GM19463 (cell line): ENCODE results near the gene UBA52.
"Not testable (repeated sequence)": the region's sequence is repeated elsewhere in the genome, so short reads cannot be mapped to it uniquely, and the experiment has no call there.

Experiments
- ATAC-seq: cut with Tn5 transposase; IDR thresholded peaks from one replicate; pipeline ENCODE4 v1.9.1; 2021; ENCODE audit warnings: mild to moderate bottlenecking, moderate library complexity; ENCODE audit not compliant: unreplicated experiment

UBA52 gene

DNA sequence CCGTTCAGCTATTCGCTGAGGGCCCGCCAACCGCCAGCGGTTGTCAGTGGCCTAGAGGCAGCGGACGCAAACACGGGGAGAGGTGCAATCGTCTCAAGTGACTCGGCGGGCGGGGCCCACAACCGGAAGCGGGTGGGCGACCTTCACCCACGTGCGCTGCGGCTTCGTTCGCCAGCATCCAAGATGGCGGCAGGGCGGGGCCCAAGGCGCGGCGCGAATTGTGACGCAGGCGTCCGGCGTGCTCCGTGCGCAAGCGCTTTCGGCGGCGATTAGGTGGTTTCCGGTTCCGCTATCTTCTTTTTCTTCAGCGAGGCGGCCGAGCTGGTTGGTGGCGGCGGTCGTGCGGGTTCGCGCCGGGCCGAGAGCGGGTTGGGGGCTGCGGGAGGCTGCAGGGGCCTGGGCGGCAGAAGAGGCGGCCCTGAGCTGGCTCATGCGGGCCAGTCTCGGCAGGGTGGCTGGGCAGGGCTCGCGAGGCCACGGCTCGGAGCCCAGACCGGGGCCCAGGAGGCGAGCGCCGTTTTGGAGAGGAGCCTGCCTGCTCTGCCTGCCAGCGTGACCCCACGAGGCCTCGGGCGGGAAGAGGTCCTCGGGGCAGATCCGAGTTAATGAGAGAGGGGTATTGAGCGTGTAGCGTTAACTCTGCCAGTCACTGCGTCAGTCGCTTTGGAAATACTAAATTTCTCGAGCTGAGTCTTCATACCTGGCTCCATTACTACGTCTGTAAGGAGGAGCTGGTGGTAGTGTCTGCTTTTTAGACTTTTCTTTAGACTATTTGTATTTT lies at the start of gene UBA52:
Gene UBA52 (plus strand): TSS at position 294 of the 781 bp plus-strand sequence. CDS start 1,444 bp downstream, outside the sequence.
- peak; percentile 93 for ATAC-seq

DNA sequence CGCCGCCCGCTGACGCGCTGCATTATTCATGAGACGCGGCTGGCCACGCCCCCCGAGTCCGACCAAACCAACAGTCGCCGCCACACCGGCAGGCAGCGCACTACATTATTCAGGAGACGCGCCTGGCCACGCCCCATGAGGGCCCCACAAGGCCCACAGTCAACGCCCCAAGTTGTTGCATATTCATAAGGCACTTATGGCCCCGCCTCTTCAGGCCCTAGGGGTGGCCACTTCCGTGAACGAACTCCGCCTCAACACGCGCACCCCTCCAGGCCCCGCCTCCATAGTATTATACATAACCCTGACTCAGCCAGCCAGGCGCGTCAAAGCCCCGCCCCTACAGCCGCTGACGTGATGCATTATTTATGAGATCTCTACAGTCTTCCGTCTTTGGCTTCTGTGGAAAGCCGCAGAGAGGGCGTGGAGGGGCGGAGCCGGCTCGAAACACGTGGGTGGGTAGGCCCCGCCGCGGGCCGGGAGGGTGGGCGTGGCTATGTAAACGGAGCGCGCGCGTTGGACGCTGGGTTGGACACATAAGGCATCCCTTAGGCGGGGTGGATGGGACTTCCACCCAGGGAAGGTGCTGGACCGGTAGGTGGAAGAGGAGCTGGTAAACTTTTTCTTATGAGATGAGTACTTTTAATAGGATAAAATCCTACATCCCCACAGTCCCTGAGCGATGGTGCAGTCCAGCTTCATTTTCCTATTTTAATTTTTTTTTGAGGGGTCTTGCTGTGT lies 49.4 kb upstream of the UBA52 start:
- ATAC-seq, result peak; percentile 82

DNA sequence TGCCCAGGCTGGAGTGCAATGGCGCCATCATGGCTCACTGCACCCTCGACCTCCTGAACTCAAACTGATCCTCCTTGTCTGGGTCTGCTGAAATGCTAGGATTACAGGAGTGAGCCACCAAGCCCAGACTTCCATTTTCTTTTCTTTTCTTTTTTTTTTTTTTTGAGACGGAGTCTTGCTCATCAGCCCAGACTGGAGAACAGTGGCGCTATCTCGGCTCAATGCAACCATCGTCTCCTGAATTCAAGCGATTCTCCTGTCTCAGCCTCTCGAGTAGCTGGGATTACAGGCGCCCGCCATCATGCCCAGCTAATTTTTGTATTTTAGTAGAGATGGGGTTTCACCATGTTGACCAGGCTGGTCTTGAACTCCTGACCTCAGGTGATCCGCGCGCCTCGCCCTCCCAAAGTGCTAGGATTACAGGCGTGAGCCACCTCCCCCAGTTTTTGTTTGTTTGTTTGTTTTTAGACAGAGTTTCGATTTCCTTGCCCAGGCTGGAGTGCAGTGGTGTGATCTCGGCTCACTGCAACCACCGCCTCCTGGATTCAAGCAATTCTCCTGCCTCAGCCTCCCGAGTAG lies 48.7 kb upstream of the UBA52 start:
- ATAC-seq, result not testable (repeated sequence)

DNA sequence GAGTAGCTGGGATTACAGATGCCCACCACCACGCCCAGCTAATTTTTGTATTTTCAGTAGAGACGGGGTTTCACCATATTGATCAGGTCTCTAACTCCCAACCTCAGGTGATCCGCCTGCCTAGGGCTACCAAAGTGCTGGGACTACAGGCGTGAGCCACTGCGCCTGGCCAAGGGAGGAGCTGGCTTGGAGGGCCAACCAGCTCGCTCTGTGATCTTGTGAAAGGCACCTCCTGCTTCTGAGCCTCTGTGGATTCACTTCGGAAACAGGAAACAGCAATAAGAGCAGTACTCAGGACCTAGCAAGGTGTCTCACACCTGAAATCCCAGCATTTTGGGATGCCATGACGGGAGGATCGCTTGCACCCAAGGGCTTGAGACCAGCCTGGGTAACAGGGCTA lies 47.8 kb upstream of the UBA52 start:
- ATAC-seq, result no peak

DNA sequence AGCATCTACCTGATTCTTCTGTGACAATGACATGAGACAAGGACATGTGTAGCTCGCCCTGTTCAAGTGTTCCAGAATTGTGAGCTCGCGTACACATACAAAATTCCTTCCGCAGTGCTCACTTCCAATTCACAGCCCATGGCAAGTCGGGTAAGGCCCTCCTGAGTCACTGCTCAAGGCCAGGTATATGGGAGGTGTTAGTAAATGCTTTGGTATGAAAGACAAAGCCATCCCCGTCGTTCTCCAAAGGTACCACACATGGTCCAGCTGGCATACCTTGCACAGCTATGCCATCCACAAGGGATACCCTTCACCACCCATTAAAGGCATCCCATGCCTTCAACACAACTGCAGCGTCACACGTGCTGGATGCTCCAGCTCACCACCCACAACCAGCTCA lies 45.3 kb upstream of the UBA52 start:
- ATAC-seq, result no peak

DNA sequence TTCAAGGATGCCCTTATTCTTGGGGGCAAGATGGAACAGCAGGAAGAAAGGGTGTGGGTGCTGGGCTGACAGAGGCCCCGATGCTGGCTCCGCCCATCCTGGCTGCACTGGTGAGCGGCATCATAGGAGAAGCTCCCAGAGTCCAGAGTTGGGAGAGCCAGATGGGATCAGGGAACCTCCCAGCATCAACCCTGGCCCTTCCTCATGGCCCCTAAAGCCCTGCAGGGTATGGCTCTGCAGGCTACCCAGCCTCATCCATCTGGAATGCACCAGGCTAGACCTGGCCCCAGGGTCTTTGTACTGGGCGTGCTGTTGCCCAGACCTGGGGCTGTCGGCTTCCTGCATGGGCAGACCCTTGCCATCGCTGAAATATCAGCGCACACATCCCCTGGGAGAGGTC lies 41.9 kb upstream of the UBA52 start:
- no peak for ATAC-seq

DNA sequence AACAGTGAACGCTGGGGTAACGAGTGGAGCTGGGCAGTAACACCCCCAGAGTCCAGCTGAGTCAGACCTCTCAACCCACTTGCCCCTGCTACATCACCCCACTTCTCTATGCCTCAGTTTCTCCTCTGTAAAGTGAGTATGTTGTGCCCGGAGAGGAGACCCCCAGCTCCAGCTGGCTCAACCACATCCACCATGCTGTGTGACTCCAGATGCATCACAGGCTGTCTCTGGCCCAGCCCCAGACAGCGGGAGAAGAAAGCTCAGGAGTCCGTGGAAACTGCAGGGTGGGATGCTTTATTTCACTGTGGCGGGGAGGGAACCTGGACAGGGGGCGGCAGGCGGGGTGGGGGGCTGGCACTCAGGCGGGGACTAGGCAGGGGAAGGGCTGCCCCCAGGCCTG lies 40.2 kb upstream of the UBA52 start:
- no peak for ATAC-seq

DNA sequence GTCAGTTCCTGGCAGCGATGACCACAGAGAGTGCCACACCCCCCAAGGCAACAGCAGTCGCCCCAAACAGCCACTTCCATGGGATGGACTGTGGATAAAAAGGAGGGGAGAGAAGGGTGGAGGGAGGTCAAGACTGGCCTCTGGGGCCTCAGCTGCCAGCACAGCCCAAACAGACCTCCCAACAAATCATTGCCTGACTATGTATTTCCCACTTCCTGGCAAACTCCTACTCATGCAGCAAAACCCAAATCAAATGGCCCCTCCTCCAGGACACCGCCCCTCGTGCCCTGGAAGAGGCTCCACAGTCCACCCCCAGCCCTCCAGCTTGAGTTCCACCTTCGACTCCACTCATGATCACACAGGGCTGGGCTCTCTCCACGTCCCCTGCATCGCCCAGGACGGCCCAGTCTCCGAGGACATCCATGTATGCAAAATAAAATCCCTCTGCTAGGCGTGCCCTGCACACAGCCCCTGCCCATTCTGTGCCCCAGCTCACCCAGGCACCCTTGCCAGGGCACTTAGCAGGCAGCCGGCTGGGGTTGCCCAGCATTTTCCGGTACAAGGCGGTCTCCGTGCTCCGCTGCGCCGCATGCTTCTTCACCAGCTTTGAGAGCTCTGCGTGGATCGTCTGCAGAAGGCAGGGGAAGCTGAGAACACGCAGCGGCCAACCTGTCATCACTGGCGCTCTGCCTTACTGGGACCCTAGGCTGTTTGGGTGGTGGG lies 39.3 kb upstream of the UBA52 start:
- no peak for ATAC-seq

DNA sequence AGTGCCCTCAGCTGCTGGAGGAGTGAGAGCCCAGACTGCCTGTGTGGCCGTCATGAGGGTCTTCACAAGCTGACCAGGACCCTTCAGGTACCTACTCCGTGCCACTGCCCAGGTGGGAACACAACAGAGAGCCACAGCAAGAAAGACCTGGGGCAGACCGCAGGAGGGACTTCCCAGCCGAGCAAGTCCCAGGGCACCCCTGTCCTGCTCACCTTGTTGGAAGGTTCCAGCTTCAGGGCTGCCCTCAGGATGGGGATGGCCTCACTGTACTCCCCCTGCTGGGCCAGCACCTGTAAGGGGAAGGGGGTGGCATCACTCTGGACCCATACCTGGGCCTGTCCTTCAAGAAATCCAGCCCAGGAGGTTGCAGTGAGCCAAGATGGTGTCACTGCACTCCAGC lies 38.6 kb upstream of the UBA52 start:
- no peak for ATAC-seq

DNA sequence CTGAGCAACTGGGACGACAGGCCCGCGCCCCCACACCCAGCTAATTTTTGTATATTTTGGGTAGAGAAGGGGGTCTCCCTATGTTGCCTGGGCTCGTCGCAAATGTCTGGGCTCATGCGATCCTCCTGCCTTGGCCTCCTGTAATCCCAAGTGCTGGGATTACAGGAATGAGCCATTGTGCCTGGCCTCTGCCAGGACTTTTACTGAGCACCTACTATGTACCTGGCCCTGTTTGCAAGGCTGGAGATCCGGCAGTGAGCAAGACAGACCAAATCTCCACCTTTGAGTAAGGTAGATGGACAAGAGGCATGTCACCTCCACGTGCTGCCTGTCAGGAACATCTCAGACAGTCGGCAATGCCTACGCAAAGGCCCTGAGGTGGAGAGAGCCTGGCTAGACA lies 35.2 kb upstream of the UBA52 start:
- ATAC-seq, result no peak

DNA sequence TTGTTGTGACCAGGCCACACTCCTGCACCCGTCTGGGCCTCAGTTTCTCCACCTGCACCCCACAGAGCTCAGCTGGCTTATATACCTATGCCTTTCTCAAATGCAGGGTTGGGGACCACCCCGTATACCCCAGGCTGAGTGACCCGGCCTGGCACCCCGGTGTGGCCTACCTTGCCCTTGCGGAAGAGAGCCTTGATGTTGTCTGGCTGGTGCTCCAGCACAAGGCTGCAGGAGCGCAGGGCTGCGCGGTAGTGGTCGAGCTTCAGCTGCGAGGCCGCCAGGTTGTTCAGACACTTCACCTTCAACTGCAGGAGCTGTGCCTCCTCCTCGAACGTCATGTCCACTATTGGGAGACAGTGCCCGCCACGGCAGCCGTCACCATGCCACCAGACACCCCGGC lies 34.2 kb upstream of the UBA52 start:
- no peak for ATAC-seq

DNA sequence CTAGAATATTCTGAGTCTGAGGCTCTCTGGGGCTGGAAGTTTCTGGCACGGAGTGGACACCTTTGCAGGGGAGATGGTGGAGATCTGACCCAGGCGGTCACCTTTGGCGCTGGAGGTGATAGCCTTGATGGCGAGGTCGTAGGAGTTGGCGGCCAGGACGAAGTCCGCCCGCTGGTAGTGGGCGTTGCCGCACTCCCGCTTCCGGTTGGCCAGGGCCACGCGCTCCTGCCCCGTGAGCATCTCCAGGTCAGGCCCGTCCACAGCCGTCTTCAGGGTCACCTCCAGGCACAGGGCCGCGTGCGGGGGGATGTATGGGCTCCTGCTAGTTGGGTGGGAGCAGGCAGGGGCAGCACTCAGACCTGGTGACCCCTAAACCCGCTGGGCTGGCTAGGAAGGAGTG lies 33.5 kb upstream of the UBA52 start:
- no peak for ATAC-seq

DNA sequence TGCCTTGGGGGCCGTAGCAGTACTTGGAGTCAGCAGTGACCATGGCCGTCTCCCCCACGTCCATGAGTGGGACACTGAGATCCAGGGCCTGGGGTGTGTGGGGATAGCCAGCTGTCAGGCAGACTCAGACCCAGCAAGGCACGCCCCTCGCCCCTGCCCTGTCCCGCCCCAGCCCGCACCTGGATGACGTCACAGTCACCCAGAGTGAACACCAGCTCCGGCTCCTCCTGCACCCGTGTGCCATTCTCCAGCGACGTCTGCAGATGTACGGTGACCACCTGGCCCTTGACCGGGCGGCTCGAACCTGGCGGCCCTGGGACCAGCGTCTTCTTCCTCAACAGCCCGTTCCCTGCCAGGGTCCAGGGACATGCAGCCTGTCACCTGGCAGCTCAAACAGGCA lies 32.3 kb upstream of the UBA52 start:
- ATAC-seq, result no peak

DNA sequence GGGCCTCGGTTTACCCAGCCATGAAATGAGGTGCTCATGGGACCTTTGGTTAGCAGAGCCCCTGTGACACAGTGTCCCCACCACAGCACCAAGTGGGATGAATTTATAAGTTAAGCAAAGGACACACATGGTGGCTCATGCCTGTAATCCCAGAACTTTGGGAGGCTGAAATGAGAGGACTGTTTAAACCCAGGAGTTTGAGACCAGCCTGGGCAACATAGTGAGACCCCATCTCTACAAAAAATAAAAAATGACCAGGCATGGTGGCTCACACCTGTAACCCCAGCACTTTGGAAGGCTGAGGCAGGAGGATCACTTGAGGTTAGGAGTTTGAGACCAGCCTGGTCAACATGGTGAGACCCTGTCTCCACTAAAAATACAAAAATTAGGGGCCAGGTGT lies 31.5 kb upstream of the UBA52 start:
- ATAC-seq, result not testable (repeated sequence)

DNA sequence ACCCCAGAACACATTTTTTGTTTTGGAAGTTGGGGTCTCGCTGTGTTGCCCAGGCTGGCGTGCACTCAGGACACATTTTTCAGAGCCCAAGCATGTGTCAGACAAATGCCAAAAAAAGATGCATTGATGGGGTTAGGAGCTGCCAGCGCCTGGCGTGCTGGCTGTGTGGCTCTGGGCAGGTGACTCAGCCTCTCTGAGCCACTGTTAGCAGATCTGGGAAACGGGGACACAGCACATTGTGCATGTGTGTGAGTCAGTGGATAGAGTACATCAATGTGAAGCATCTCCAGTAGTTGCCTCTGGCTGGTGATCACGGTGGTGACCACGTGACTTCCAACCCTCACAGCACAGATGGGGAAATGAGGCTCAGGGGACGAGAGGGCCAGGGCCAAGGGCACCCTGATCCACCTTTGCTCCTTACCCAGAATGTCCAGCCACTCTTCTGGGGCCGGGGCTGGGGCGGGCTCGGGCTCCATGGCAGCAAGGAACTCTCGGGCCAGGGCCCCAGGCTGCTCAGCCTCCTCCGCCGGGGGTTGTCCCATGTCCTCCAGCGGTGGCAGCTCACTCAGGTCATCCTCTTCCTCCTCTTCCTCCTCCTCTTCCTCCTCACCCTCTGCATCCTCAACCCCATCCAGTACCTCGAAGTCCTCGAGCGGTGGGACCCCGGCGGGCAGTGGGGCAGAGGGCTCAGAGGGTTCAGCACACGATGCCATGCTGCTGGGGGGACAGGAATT lies 30.2 kb upstream of the UBA52 start:
- ATAC-seq, result no peak

DNA sequence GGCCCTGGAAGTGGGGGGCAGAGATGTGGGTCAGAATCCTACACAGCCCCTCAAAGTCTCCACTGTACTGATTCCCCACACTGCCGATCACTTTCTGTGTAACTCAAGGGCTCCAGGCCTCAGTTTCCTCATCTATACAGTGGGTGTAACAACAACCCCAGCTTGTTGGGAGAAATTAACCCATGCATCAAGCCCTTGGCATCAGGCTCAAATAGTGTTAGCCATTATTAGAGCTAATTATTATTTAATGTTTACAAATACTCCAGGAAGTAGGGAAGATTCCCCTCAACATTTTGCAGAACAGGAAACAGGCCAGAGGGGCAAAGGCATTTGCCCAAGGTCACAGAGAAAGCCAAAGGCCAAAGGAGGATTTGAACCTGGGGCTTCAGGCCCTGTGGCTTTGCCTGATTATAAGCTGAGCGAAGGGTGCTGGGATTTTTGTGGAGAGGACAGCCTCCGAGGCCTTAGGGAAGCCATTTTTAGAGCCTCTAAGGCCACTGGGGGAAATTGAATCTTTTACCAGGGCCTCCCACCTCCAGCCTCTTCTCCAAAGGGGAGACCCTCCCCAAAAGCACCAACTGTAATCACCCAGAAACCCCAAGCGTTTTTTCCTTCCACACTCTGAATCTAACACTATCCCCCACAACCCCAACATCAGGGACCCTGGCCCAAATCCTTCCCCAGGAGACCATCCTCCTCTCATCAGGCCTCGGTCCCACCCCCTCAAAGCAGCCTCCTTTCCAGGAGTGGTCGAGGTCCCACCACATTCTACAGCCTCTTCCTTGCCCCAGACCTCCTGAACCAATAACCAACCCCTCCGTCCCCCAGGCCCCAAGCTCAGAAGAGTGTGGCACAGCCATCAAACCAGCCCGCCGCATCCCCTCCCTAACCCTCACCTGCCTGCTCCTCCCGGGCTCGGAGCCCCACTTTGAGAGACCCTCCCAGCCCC lies 29.4 kb upstream of the UBA52 start:
- ATAC-seq, result no peak

DNA sequence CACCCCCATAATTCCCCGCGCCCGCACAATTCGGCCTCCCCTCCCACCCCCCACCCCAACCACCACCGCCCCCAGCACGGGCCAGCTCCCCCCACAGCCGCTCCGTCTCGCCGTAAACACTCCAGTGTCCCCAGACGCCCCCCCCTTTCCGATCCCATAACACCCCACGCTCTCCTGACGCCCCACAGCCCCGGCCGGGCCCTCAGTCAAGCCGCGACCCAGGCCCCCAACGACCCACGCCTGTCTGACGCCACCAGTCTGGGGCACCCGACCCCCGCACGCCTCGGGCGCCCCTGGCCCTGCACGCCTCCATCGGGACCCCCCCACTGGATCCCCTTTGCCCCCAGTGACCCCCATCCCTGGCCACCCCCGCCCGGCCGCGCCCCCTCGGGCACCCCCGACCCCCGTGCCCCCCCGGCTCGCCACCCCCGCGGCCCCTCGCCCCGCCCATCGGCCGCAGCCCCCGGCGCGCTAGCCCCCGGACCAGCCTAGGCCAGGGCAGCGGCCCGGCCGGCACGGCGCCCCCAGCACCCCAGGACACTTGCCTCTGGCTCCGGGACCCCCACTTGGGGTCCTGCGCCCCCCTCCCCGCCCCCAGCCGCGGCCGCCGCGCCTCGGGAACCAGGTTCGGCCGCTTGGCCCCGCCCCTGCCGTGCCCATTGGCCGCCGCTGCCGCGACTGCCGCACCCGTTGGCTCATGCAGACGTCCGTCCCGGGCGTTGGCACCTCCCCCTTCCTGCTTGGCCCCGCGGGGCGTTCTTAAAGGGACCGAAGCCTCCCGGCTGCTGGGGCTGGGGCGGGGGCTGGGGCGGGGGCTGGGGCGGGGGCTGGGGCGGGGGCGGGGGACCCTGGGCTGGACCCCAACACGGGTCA lies 28.5 kb upstream of the UBA52 start, which contains the start of gene FKBP8:
Gene FKBP8 (minus strand): TSS at position 633 of the 873 bp plus-strand sequence. CDS start 1,603 bp downstream, outside the sequence.
- ATAC-seq, result peak; percentile 98

DNA sequence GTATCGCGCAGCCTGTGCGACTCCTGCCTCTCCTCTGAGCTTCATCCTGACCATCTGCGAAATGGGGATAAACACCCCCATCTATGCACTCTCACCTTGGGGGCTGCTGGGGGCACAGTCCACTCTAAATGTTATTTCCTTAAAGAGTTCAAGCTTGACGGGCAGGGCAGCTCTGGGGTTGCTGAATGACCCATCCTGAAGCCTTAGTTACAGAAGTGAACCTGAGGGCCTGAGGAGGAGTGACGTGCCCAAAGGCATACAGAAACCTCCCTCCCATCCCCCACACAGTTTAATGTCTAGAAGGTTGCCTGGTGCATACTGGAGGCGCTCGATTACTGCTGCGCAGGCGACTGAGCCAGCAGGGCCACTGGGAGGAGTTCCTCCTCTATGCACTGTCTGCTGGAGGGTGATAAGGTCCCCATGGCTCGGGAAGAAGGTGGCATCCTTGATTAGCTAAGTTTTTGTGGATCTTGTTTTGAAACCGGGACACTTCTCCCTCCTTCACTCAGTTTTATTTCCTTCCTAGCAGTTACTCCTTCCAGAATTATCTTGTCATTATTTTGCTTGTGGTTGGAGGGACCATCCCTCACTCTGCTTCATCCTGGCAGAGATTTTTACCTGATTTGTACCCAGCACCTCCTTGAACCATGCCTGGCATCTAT lies 27.7 kb upstream of the UBA52 start:
- peak; percentile 50 for ATAC-seq
